ENCODE data around the gene CENPK. TPM values are rescaled to one million over a fixed set of nuclear protein-coding genes. Genes with fewer than 3 reads are reported as not detected.
"Not testable (repeated sequence)": the region's sequence is repeated elsewhere in the genome, so short reads cannot be mapped to it uniquely, and the experiment has no call there.

CENPK gene
- polyA plus RNA-seq, 1 donor: 70.1 TPM

DNA sequence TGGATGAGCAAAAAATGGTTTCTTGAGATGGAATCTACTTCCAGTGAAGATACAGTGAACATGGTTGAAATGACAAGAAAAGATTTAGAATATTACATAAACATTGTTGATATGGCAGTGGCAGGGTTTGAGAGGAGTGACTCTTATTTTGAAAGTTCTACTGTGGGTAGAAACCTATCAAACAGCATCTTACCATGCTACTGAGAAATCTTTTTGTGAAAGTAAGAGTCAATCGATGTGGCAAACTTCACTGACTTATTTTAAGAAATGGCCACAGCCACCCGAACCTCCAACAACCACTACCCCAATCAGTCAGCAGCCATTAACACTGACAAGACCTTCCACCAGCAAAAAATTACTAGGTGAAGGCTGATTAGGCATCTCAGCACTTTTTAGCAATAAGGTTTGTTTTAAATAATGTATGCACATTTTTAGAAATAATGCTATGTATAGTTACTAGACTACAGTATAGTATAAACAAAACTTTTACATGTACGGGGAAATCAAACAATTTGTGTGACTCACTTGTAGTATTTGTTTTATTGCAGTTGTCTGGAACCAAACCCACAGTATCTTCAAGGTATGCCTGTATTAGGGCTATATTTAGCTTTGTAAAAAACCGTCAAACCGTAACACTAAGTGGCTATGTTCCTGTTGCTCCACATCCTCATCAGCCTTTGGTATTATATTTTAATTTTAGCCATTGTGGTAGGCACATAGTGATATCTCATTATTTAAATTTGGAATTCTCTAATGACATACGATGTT, 50.6 kb downstream of the CENPK start:
- DNase-seq: no peak

- DNase-seq: no peak
These were observed 54.0 kb downstream of the CENPK start for GRCh38 chr5:65508978-65509377.

GRCh38 chr5:65506961-65507360, 56.0 kb downstream of the CENPK start:
- no peak for DNase-seq

DNA sequence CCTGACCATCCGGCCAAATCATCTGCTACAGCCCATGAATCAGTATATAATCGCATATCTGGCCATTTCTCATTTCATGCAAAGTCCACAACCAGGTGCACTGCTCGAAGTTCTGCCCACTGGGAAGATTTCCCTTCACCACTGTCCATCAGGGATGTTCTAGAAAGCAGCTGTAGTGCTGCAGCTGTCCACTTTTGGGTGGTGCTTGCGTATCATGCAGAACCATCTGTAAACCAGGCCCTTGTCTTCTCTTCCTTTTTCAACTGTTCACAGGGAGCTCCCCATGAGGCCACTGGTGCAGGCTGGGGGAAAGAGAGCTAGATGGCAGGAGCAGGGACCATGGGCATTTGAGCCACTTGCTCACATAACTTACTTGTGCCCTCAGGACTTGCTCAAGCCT, 73.8 kb downstream of the CENPK start:
- no peak for DNase-seq

GRCh38 chr5:65488038-65488687, 74.8 kb downstream of the CENPK start:
- not testable (repeated sequence) for DNase-seq

GRCh38 chr5:65486803-65487202, 76.2 kb downstream of the CENPK start:
- DNase-seq: not testable (repeated sequence)

DNA sequence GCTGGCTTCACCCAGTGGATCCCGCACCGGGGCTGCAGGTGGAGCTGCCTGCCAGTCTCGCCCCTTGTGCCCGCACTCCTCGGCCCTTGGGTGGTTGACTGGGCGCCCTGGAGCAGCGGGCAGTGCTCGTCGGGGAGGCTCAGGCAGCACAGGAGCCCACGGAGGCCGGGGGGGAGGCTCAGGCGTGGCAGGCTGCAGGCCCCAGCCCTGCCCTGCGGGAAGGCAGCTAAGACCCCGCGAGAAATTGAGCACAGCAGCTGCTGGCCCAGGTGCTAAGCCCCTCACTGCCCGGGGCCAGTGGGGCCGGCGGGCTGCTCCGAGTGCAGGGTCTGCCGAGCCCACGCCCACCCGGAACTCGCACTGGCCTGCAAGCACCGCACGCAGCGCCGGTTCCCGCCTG, 77.6 kb downstream of the CENPK start:
- no peak for DNase-seq

DNA sequence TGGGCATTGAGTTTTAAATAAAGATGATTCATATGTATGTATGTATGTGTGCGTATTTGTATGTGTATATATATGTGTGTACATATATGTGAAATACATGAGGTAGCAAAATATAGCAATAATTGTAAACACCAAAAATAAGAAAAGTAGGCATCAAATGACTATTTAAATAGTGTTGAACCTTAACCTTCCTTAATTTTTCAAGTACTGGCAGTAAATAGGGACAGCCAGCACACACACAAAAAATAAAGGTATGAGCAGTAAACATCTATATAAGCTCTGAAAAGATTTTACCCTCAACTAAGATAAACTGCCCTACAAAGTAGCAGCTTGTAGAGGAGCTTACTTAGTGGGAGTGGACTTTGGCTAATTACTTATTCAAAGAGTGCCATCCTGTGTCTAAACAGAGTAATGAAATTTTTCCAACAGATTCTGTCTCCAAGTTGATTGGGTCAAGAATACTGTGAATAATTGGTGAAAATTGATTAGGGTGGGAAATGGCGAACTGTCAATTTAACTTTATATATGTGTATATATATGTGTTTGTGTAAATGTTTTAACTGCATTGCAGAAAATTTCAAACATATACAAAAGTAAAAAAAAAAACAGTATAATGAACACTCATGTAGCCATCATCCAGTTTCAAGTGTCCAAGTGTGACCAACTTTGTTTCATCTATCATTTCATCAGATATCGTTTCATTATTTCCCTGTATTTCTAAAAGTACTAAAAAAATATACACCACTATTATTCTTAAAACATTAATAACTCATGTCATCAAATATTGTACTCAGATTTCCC, 79.2 kb downstream of the CENPK start:
- peak; percentile 53 for DNase-seq

GRCh38 chr5:65482736-65483545, 80.0 kb downstream of the CENPK start:
- peak; percentile 72 for DNase-seq

- peak; percentile 48 for DNase-seq
These were observed 80.7 kb downstream of the CENPK start for GRCh38 chr5:65482296-65482735.

DNA sequence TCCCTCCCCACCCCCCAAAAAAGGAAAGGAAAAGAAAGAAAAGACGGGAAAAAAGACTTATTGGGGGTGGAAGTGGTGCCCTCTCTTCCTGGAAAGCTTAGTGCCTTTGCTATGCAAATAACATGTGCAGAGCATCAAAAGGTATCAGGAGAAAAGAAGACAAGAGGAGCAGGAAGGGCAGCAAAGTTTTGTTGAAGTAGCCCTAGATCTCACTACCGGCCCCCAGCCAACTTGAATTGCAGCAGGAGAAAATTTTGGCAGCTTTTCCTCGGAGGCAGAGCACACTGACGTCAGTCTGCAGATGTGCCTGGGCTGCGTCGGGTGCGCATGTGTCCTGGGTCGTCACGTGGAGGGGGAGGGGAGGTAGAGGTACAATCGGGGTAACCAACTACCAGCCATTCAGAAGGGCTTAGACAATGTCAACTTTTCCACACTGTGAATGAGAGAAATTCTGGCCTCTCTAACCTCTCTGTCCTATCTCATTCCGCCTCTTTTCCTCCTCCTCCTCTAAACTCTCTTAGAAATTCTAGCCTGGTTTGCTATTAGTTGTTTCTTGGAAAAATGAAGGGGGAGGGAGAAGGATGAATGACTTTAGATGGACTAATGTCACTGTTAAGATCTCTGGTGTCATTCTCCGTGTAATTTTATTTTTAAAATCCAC, 81.2 kb downstream of the CENPK start, which contains the start of gene ADAMTS6:
Gene ADAMTS6, minus strand, starts transcription at position 286 of the 661 bp plus-strand sequence. CDS start 8,247 bp downstream, outside the sequence.
- peak; percentile 89 for DNase-seq

GRCh38 chr5:65481171-65481581, 81.8 kb downstream of the CENPK start:
- peak; percentile 26 for DNase-seq

DNA sequence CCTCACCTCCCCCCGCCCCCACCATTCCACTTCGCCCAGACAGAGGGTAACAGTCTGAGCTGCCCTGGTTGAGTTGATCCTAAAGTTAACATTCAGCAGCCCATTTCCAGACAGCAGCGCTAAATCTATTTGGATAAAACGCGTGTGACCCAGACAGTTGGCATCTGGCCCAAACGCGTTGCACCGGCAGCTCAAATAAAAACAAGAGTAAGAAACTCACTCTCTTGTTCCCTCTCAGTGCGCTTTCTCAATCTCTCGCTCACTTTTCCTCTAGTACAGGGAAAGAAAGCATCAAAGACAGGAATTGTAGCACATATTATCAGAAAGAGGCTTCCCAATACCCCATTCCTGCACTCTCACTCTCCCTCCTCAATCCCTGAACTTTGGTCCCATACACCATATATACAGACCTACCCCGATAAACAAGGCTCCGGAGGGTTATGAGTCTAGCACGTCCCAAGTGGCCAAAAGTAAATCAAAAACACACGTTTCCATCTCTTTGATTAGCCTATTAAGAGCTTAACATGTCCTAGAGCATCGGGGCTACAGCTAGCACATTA, 82.6 kb downstream of the CENPK start:
- DNase-seq: peak; percentile 70

GRCh38 chr5:65479527-65479926, 83.4 kb downstream of the CENPK start:
- no peak for DNase-seq

DNA sequence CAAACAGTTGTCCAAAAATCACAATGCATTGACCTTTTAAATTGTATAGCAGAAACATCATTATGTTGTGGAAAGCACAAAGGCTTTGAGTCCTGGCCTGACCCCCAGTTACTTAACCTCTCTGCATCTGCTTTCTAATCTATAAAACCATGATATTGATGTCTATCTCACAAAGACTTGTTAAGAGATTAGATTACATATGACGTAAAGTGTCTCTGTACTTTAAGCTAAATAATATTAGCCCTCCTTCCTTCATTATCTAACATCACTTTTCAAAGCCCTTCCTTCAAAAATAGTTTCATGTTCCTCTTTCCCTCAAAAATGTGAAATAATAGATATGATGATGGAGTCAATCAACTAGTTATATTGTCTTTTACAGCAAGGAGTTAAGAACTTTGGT, 84.6 kb downstream of the CENPK start:
- no peak for DNase-seq

- no peak for DNase-seq
These were observed 87.1 kb downstream of the CENPK start for GRCh38 chr5:65475895-65476294.

DNA sequence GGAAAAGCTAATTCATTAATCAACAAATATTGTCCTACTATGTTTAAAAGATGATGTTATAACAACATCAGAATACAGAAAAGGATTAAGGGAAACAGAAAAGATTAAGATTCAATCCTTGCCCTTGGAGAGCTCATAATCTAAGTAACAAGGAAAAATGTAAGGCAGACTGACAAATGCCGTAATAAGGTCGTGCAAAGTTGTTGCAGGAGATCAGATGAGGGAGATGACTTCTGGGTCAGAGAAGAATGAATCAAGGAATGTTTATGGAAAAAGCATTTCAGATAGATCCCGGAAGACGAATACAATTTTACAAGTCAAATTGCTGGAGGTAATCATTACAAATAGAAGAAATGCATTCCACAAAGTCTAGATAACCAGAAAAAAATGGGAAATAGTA, 87.6 kb downstream of the CENPK start:
- DNase-seq: no peak

DNA sequence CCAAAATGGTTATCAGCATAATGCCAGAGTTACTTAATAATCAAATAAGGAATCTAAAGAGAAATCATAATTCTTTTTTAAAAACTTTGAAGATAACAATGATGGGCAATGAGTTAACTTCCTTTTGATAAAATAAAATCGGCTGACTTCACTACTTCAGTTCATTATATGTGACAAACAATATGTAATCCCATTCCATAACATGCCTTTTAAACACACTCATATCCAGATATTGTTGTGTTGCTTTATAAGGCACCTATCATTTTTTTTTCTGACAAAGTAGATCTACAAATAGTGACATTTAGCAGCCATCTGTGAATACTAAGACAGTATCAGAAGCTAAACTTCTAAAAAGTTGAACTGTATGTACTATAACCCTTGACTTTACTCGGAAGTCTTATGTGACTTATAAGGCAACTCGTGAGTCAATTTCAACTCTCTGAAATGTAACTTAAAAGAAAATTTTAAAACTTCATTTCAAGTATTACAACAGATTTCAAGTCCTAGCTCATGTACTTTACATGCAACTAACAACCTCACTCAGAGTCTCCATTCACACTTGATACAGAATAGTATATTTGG, 88.7 kb downstream of the CENPK start:
- no peak for DNase-seq

GRCh38 chr5:65468633-65469032, 94.3 kb downstream of the CENPK start:
- no peak for DNase-seq
